ENCODE measurements around the gene MLH3. TPM values are rescaled to one million over a fixed set of nuclear protein-coding genes. Genes with fewer than 3 reads are reported as not detected.

Gene MLH3
- total RNA-seq, 6 experiments from 2014 or later: 9.6 to 20.2 (median 13.2) TPM

DNA sequence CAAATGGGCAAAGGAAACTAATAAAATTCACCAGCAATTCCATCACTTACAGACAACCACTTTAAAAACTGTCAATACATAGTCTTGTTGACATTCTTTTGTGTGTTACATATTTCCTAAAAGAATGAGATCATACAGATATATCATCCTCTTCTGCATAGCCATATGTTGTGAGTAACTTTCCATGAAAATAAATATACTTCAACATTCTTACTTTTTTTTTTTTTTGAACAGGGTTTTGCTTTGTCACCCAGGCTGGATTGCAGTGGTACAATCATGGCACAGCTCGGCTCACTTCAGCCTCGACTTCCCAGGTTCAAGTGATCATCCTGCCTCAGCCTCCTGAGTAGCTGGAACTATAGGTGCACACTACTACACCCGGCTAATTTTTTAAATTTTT lies 39.1 kb upstream of the MLH3 start:
- WGBS (ENCODE audit: insufficient coverage, low coverage, low lambda C conversion rate, missing lambda C conversion rate): 93% methylated on average over 3 of the region's 3 CpGs
- H3K36me3 ChIP-seq: peaks cover 0 to 73% (median 48%) of the 10 kb centered on the region in 4 donors
- ATAC-seq (no peak), DNase-seq (no peak)
- intact Hi-C loops (cut with DNase I): loop anchor here in 1 of 2 donors (5.0 kb wide), 1 partner anchor 143 kb away; no protein-coding TSS in a partner anchor
- no peak overlapping the region for H3K4me3 ChIP-seq
- no peak overlapping the region for H3K27ac ChIP-seq
- H3K4me1 ChIP-seq: no peaks in the 10 kb centered on the region
- H3K27me3 ChIP-seq: no peaks in the 10 kb centered on the region
- H3K9me3 ChIP-seq: no peaks in the 10 kb centered on the region
- no peak for TF ChIP-seq POLR2A (IDR thresholded peaks at IDR 0.05)
- TF ChIP-seq, protein P1, sequence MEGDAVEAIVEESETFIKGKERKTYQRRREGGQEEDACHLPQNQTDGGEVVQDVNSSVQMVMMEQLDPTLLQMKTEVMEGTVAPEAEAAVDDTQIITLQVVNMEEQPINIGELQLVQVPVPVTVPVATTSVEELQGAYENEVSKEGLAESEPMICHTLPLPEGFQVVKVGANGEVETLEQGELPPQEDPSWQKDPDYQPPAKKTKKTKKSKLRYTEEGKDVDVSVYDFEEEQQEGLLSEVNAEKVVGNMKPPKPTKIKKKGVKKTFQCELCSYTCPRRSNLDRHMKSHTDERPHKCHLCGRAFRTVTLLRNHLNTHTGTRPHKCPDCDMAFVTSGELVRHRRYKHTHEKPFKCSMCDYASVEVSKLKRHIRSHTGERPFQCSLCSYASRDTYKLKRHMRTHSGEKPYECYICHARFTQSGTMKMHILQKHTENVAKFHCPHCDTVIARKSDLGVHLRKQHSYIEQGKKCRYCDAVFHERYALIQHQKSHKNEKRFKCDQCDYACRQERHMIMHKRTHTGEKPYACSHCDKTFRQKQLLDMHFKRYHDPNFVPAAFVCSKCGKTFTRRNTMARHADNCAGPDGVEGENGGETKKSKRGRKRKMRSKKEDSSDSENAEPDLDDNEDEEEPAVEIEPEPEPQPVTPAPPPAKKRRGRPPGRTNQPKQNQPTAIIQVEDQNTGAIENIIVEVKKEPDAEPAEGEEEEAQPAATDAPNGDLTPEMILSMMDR (IDR thresholded peaks at IDR 0.05): no peak

DNA sequence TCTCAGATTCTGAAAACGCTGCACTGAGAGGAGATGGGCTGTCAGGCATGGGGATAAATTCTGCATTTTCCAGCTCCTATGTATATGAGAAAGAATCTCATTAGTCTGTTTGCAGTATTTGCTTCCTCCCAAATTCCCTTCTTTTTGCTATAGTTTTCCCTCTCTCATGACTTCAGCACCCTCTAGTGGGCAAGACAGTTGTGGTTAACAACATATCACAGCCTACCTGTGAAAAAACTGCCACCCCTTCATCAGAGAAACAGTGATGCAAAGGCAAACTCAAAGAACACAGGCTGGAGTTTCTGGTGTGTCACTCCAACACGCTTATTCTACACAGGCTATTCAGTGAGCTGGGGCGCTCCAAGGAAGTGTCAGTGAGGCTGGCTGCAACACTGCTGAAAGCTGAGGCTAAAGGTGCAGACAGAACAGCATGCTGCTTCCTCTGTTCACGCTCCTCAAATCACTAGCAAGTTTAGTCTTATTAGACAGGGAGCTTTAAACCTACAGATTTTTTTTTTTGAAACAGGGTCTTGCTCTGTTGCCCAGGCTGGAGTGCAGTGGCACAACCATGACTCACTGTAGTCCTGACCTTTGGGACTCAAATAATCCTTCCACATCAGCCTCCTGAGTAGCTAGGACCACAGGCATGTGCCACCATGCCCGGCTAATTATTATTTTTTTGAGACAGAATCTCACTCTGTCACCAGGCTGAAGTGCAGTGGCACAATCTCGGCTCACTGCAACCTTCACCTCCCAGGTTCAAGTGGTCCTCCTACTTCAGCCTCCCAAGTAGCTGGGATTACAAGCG lies 37.5 kb upstream of the MLH3 start:
- intact Hi-C loops (cut with DNase I): loop anchor here in 1 of 2 donors (10.0 kb wide), 1 partner anchor 144 kb away; no protein-coding TSS in a partner anchor
- peaks cover 0 to 73% (median 45%) of the 10 kb centered on the region in 4 donors for H3K36me3 ChIP-seq
- DNase-seq (no peak), ATAC-seq (peak; percentile 81 to 89 (median 85))
- H3K27me3 ChIP-seq: no peaks in the 10 kb centered on the region
- no peak overlapping the region for H3K27ac ChIP-seq
- H3K4me3 ChIP-seq: no peak overlapping the region
- 68% methylated on average over 6 of the region's 7 CpGs for WGBS (ENCODE audit: insufficient coverage, low coverage, low lambda C conversion rate, missing lambda C conversion rate)
- TF ChIP-seq, protein P1 (IDR thresholded peaks at IDR 0.05): peak; percentile 72 to 89 (median 77)
- TF ChIP-seq POLR2A (IDR thresholded peaks at IDR 0.05): no peak
- H3K9me3 ChIP-seq: no peaks in the 10 kb centered on the region
- no peaks in the 10 kb centered on the region for H3K4me1 ChIP-seq

DNA sequence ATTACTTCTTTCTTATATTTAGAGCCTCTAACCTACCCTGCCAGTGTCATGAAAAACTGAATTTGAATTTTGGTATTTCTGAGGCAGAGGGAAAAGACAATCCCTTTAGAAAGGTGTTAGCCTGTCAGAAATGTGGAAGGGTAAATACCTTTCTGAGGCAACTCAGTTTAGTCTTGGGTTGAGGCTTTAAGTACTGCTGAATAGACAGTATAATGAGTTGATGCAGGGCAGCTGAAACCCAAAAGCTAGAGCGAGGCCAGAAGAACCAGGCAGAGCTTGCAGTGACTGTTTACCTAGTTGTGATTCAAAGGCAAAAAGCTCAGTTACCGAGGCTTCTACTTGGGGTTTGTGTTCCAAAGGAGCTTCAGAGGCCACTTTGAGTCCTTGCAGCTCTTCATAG lies 36.9 kb upstream of the MLH3 start:
- 72% methylated on average over 2 of the region's 2 CpGs for WGBS (ENCODE audit: insufficient coverage, low coverage, low lambda C conversion rate, missing lambda C conversion rate)
- Histone ChIP-seq H3K36me3 (peaks cover 0 to 77% (median 44%) of the 10 kb centered on the region in 4 donors), H3K27me3 (no peaks in the 10 kb centered on the region), H3K4me1 (no peaks in the 10 kb centered on the region), H3K27ac (no peak overlapping the region), H3K9me3 (no peaks in the 10 kb centered on the region), H3K4me3 (no peak overlapping the region)
- TF ChIP-seq POLR2A (IDR thresholded peaks at IDR 0.05): no peak
- TF ChIP-seq, protein P1 (IDR thresholded peaks at IDR 0.05): no peak
- intact Hi-C loops (cut with DNase I): loop anchor here in 1 of 2 donors (10.0 kb wide), 1 partner anchor 143 kb away; no protein-coding TSS in a partner anchor
- DNase-seq: no peak
- ATAC-seq: no peak

DNA sequence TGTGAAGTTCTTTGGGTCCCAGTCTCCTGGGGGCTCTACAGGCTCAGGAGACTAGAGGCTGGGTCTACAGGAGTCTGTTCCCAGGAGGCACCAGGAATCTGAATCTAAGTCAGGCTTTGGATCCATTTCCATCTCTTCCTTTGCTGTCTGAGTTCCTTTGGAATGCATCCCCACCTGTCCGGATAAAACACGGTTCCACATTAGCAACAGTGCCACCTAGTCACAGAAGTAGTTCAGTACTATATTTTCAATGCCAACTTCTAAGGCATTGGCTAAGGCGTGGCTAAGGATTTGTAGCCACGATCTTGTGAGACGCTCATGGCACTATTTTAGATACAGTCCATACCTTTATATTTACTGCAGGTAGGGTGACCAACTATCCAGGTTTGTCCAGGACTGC lies 33.2 kb upstream of the MLH3 start:
- ATAC-seq: peak; percentile 44 to 60 (median 57)
- TF ChIP-seq, protein P1 (IDR thresholded peaks at IDR 0.05): peak; percentile 11 to 43 (median 22)
- no peak for TF ChIP-seq POLR2A (IDR thresholded peaks at IDR 0.05)
- peaks cover 0 to 60% (median 36%) of the 10 kb centered on the region in 4 donors for H3K36me3 ChIP-seq
- H3K27ac ChIP-seq: no peak overlapping the region
- 50% methylated on average over 5 of the region's 5 CpGs for WGBS (ENCODE audit: insufficient coverage, low coverage, low lambda C conversion rate, missing lambda C conversion rate)
- intact Hi-C loops (cut with DNase I): loop anchor here in 1 of 2 donors (10.0 kb wide), 1 partner anchor 140 kb away; no protein-coding TSS in a partner anchor
- no peak overlapping the region for H3K4me3 ChIP-seq
- no peaks in the 10 kb centered on the region for H3K9me3 ChIP-seq
- no peaks in the 10 kb centered on the region for H3K27me3 ChIP-seq
- DNase-seq: no peak
- H3K4me1 ChIP-seq: no peaks in the 10 kb centered on the region
